K562 (cell line): Measurements from ENCODE around the gene DOP1A. TPM values are rescaled to one million over a fixed set of nuclear protein-coding genes. Genes with fewer than 3 reads are reported as not detected.

Experiments used
- ARID3A ChIP-seq: IDR thresholded peaks from 2 replicates; pipeline ENCODE4 v1.6.1; 2012; ENCODE audit warnings: low read depth, low read length, improper control_type of control experiment, borderline replicate concordance
- CBFA2T2 ChIP-seq: fragments of 450-650 bp; conservative IDR thresholded peaks from 2 replicates; pipeline ENCODE4 v1.6.1; 2017; ENCODE audit warnings: mild to moderate bottlenecking
- CCNT2 ChIP-seq: IDR thresholded peaks from 2 replicates; pipeline ENCODE4 v1.6.1; 2011; ENCODE audit warnings: borderline replicate concordance, low read depth, mild to moderate bottlenecking, moderate library complexity, mixed read lengths, low read length; ENCODE audit not compliant: insufficient read length; ENCODE audit errors: extremely low read depth
- E2F3 ChIP-seq: fragments of 250-450 bp; sonication (Bioruptor Pico); IDR thresholded peaks from 2 replicates; pipeline ENCODE4 v1.4.0; 2020; ENCODE audit warnings: mild to moderate bottlenecking
- FOXA3 ChIP-seq, 2 experiments: fragments of 450-650 bp in 1 of 2; sonication (generic) in 1 of 2; formaldehyde crosslinking; IDR thresholded peaks in 1 of 2; conservative IDR thresholded peaks in 1 of 2; 2 replicates each; pipeline versions ENCODE4 v1.4.0 to v1.8.0; 2020 to 2022; ENCODE audit warnings: mild to moderate bottlenecking in 2 of 2, missing genetic modification reagents in 1 of 2
- GATAD2A ChIP-seq: fragments of 450-650 bp; IDR thresholded peaks from 2 replicates; pipeline ENCODE4 v1.6.1; 2017
- HMGXB4 ChIP-seq: sonication (generic); formaldehyde crosslinking; IDR thresholded peaks from 2 replicates; pipeline ENCODE4 v1.8.1; 2023; ENCODE audit warnings: mild to moderate bottlenecking, missing genetic modification reagents
- KLF16 ChIP-seq: IDR thresholded peaks from 2 replicates; pipeline ENCODE4 v1.6.1; 2016; ENCODE audit warnings: antibody characterized with exemption
- NCOA2 ChIP-seq, 2 experiments: fragments of 450-650 bp; IDR thresholded peaks; 2 replicates each; pipeline ENCODE4 v1.6.1; 2018; ENCODE audit warnings: mild to moderate bottlenecking in 2 of 2, moderate library complexity in 1 of 2; ENCODE audit not compliant: partially characterized antibody in 2 of 2
- NFE2L1 ChIP-seq: fragments of 450-650 bp; IDR thresholded peaks from 2 replicates; pipeline ENCODE4 v1.6.1; 2016; ENCODE audit warnings: missing genetic modification characterization, low read depth, mild to moderate bottlenecking, missing compliant biosample characterization, moderate library complexity, borderline replicate concordance
- NR2C1 ChIP-seq, 2 experiments: fragments of 450-650 bp; IDR thresholded peaks; 2 replicates each; pipeline ENCODE4 v1.6.1; 2017; ENCODE audit warnings: mild to moderate bottlenecking in 2 of 2, antibody characterized with exemption in 1 of 2, inconsistent platforms in 1 of 2, missing compliant biosample characterization in 1 of 2, missing genetic modification characterization in 1 of 2
- PHF8 ChIP-seq: fragments of 200-600 bp; sonication (generic); IDR thresholded peaks from 2 replicates; pipeline ENCODE4 v1.6.1; 2012; ENCODE audit warnings: mixed run types, mild to moderate bottlenecking, inconsistent platforms, low read length, moderate library complexity, borderline replicate concordance
- PML ChIP-seq: IDR thresholded peaks from 2 replicates; pipeline ENCODE4 v1.6.1; 2012; ENCODE audit warnings: low read length, inconsistent platforms
- POLR2AphosphoS2 ChIP-seq: IDR thresholded peaks from 2 replicates; pipeline ENCODE4 v1.6.1; 2012; ENCODE audit warnings: low read length, improper control_type of control experiment
- PTRF ChIP-seq: fragments of 450-650 bp; IDR thresholded peaks from 2 replicates; pipeline ENCODE4 v1.6.1; 2016; ENCODE audit warnings: mild to moderate bottlenecking, missing genetic modification characterization, missing compliant biosample characterization
- SREBF1 ChIP-seq: fragments of 150-350 bp; IDR thresholded peaks from 2 replicates; pipeline ENCODE4 v1.6.1; 2014; ENCODE audit warnings: antibody characterized with exemption, low read depth, low read length, borderline replicate concordance
- TGIF2 ChIP-seq: sonication (generic); formaldehyde crosslinking; IDR thresholded peaks from 2 replicates; pipeline ENCODE4 v1.8.1; 2022; ENCODE audit warnings: mild to moderate bottlenecking, missing genetic modification reagents, moderate library complexity
- ZNF274 ChIP-seq: IDR thresholded peaks from 2 replicates; pipeline ENCODE4 v1.6.1; 2011; ENCODE audit warnings: low read depth, mild to moderate bottlenecking, low read length, moderate library complexity, borderline replicate concordance
- ZNF347 ChIP-seq: fragments of 450-650 bp; formaldehyde crosslinking; IDR thresholded peaks from 2 replicates; pipeline ENCODE4 v1.4.0; 2020; ENCODE audit warnings: low read depth, mild to moderate bottlenecking, moderate library complexity
- ZSCAN29 ChIP-seq: fragments of 450-650 bp; IDR thresholded peaks from 2 replicates; pipeline ENCODE4 v1.6.1; 2017
- polyA plus RNA-seq, 8 experiments: library from polyadenylated mRNA; depleted of rRNA in 4 of 8; stranded (reverse) in 5 of 8; unstranded in 3 of 8; fragments of >200 nt; fragmentation: Nextera tagmentation in 2 of 8; fragmentation: Illumina TruSeq in 1 of 8; extraction: Ambion mirVana in 2 of 8; extraction: Trizol in 1 of 8; gene quantifications; 2 replicates each; pipeline versions ENCODE4 v1.2.1 to v1.2.3, GENCODE V29; 2011 to 2014; ENCODE audit warnings: inconsistent platforms in 1 of 8, missing spikeins in 1 of 8
- total RNA-seq, 7 experiments: library from RNA; depleted of rRNA in 6 of 7; stranded (reverse); fragments of >200 nt in 6 of 7; fragmentation: Illumina TruSeq in 2 of 7; extraction: Trizol in 2 of 7; gene quantifications; 2 replicates each; pipeline versions ENCODE4 v1.2.1 to v1.2.3, GENCODE V29; 2011 to 2021; ENCODE audit warnings: low replicate concordance in 1 of 7
- TF ChIP-seq, protein P1 (sequence below): fragments of 250-450 bp; sonication (Bioruptor Pico); IDR thresholded peaks from 2 replicates; pipeline ENCODE4 v1.5.0; 2020; ENCODE audit warnings: mild to moderate bottlenecking

Gene DOP1A
- total and polyA plus RNA-seq, 9 of the 15 experiments (the other 6 are each of a cell fraction or from before 2014, with no cell fraction given), result 0.75 to 10.5 (median 4.4) TPM

DNA sequence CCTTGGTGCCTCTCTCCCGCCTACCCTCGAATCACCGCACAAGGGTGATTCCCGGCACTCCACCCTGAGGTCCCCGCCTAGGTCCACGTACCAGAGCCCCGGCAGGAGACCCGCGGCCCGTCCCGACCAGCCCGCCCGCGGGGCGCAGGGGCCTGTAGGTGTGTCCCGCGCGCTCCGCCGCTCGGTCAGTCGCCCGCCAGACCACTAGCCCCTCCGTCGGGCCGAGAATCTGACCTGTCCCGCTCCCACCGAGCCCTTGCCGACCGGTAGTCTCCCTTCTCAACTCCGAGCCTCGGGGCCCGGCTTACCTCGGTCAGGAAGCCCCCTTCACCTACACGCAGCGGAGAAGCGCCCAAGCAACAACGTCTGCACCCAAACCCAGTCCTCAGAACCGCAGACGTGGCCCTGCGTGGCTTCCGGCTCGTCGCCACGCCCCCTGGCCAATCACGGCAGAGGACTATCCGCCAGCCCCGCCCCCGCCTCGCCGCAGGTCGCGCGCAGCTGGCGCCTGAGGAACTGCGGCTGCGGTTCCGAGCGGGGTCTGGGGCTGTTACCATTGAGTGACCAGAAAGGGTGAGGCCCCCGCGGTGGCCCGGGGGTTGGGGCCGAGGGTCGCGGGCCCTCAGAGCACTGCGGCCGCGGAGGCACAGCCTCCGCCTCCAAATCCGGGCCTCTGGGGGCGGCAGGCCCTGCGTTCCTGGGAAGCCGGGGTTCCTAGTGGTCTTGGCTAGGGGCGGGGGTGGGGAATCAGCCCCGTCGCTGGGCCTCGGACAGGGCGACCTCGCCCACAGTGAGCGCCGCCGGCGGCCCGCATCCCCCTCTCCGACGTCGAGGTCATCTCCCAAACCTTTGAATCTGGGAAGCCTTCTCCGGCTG lies 125.6 kb downstream of the DOP1A start, which contains the start of the genes PGM3 and RWDD2A (continued):
- TF ChIP-seq GATAD2A (0 out of 2 replicates have a peak, but pooled peaks have one; percentile 7), NCOA2 (IDR thresholded peaks at IDR 0.05; ENCODE audit: partially characterized antibody in 2 of 2) (no peak), NFE2L1 (tag) (no peak), TGIF2 (CRISPR knock-in tag) (0 out of 2 replicates have a peak, but pooled peaks have one; percentile 44), ZNF347 (CRISPR knock-in tag) (no peak), POLR2AphosphoS2 (no peak), KLF16 (no peak), PHF8 (peak; percentile 88; the same call in 1 of the 2 replicates), ZNF274 (no peak), NR2C1 (IDR thresholded peaks at IDR 0.05) (no peak), NR2C1 (tag; IDR thresholded peaks at IDR 0.05) (no peak), SREBF1 (no peak), HMGXB4 (CRISPR knock-in tag) (peak; percentile 89; the same call in 1 of the 2 replicates), ARID3A (no peak), PTRF (tag) (no peak), PML (peak; percentile 69; the same call in 1 of the 2 replicates), CBFA2T2 (no peak), FOXA3 (CRISPR knock-in tag; conservative IDR thresholded peaks at IDR 0.05 in 1 of 2, IDR thresholded peaks at IDR 0.05 in 1 of 2) (no peak), CCNT2 (peak; percentile 33), E2F3 (CRISPR knock-in tag) (no peak), ZSCAN29 (no peak)
- TF ChIP-seq, protein P1, sequence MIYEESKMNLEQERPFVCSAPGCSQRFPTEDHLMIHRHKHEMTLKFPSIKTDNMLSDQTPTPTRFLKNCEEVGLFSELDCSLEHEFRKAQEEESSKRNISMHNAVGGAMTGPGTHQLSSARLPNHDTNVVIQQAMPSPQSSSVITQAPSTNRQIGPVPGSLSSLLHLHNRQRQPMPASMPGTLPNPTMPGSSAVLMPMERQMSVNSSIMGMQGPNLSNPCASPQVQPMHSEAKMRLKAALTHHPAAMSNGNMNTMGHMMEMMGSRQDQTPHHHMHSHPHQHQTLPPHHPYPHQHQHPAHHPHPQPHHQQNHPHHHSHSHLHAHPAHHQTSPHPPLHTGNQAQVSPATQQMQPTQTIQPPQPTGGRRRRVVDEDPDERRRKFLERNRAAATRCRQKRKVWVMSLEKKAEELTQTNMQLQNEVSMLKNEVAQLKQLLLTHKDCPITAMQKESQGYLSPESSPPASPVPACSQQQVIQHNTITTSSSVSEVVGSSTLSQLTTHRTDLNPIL, result no peak
